Coronary artery (tissue), 2 donors: ENCODE data around the gene AP2A2.

Source experiments
- DNase-seq: peaks from one replicate; pipeline ENCODE4 v3.0.0-alpha.2; 2017; ENCODE audit warnings: low spot score
- H3K27ac ChIP-seq, 2 donors: fragments of 200-600 bp; sonication (generic); one replicate each; pipeline ENCODE4 v1.5.1; 2016 to 2019
- H3K4me3 ChIP-seq: fragments of 200-600 bp; sonication (generic); 2 replicates; pipeline ENCODE4 v1.5.1; 2016; ENCODE audit warnings: mild to moderate bottlenecking, moderate library complexity
- TF ChIP-seq, protein P1 (sequence below): fragments of 200-600 bp; sonication (generic); IDR thresholded peaks from one replicate; pipeline ENCODE4 v1.5.1; 2019; ENCODE audit warnings: antibody characterized with exemption

Gene AP2A2

DNA sequence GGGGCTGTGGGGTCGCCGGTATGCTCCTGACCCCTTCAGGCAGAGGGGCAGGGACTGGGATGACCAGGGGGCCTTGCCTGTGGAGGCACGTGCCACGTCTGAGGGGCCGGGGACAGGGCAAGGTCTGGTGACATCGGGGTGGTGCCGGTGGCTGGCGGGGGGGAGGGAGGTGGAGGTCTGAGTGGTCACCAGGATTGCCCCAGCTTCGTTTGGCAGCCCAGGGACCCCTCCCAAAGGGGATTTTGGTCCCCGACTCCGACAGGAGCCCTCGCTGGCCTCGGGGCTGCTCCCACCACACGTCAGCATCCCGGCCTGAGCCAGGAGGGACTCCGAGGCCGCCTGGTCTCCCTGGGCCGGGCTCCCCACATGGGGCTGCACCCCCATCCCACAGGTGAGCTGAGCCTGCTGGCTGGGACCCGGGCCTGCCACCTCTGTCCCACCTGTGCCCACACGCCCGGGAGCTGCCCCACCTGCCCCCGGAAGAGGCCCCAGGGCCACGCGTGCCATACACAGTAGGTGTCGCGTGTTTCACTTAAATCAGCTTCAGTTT, 111.9 kb downstream of the AP2A2 start:
- no peak for DNase-seq
- no peak overlapping the region for H3K27ac ChIP-seq
- H3K4me3 ChIP-seq: no peak overlapping the region
- TF ChIP-seq, protein P1, sequence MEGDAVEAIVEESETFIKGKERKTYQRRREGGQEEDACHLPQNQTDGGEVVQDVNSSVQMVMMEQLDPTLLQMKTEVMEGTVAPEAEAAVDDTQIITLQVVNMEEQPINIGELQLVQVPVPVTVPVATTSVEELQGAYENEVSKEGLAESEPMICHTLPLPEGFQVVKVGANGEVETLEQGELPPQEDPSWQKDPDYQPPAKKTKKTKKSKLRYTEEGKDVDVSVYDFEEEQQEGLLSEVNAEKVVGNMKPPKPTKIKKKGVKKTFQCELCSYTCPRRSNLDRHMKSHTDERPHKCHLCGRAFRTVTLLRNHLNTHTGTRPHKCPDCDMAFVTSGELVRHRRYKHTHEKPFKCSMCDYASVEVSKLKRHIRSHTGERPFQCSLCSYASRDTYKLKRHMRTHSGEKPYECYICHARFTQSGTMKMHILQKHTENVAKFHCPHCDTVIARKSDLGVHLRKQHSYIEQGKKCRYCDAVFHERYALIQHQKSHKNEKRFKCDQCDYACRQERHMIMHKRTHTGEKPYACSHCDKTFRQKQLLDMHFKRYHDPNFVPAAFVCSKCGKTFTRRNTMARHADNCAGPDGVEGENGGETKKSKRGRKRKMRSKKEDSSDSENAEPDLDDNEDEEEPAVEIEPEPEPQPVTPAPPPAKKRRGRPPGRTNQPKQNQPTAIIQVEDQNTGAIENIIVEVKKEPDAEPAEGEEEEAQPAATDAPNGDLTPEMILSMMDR: no peak

DNA sequence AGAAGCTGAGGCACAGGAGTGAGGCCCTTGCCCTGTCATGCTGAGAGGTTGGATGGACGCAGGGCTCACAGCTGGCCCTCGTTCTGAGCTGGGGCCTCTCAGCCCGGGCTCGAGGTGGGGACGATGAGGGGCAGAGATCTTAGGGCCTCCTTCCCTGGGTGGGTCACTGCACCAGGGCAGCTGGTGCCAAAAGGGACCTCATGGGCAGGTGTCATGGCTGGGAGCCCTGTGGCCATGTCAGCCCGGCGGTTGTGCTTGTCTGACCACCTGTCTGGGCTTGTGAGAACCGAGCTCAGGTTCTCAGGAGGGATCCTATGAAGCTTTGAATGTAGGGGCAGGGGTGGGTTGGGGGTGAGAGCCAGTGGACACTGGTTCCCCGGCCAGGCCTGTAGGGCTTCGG, 112.7 kb downstream of the AP2A2 start:
- no peak overlapping the region for H3K4me3 ChIP-seq
- no peak for DNase-seq
- H3K27ac ChIP-seq: no peak overlapping the region
- TF ChIP-seq, protein P1: no peak

DNA sequence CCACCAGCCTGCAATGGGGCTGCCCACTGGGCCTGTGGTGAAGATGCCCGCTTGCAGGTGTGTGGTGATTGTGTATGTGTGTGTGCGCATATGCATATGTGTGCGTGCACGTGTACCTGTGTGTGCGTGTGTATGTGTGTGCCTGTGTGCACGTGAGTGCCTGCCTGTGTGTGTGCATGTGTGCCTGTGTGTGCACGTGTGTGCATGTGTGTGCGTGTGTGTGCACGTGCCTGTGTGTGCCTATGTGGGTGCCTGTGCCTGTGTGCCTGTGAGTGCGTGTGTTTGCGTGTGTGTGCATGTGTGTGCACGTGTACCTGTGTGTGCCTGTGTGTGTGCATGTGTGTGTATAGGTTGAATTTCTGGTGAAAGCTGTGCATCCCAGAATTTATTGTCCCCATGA, 113.3 kb downstream of the AP2A2 start:
- TF ChIP-seq, protein P1: no peak
- DNase-seq: no peak
- Histone ChIP-seq H3K4me3 (no peak overlapping the region), H3K27ac (no peak overlapping the region)

DNA sequence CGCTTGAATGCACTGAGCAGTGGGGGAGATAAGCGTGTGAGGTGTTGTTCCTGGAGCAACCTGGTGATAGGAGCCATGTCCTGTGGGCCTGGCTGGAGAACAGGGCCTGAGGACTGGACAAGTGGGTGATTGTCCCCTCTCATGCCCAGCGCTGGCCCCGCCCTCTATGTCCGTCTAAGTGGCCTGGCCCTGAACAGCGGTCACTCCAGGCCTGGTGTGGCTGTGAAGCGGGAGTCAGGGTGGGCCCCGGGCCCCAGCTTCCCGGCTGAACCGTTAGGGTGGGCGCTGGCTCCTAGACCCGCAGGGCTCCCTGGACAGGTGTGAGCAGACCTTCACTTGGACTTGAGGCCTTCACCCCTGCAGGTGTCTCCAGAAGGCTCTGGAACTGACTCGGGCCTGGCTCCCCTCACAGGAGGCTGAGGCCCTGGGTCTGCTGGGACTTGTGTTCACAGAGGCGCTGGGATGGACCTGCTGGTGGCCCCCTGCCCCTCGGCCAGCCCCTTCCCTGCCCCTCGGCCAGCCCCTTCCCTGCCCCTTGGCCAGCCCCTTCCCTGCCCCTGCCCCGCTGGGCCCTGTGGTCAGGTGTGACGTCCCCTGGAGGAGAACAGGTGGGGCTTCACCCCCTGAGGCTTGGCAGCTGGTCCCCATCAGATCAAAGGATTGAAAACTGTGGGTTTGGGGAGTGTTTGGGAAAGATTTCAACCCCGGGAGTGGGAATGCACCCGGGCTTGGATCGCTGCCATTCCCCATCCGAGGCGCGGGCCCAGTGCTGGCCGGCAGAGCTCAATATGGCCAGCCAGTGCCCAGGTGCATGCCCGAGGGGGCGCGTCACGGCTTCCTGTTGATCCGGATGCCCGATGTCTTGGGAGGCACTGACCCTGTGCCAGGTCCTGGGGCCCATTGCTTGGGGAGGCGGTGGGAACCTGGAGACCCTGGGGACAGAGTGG, 114.1 kb downstream of the AP2A2 start:
- Histone ChIP-seq H3K27ac (no peak overlapping the region), H3K4me3 (no peak overlapping the region)
- TF ChIP-seq, protein P1: no peak
- DNase-seq: no peak

DNA sequence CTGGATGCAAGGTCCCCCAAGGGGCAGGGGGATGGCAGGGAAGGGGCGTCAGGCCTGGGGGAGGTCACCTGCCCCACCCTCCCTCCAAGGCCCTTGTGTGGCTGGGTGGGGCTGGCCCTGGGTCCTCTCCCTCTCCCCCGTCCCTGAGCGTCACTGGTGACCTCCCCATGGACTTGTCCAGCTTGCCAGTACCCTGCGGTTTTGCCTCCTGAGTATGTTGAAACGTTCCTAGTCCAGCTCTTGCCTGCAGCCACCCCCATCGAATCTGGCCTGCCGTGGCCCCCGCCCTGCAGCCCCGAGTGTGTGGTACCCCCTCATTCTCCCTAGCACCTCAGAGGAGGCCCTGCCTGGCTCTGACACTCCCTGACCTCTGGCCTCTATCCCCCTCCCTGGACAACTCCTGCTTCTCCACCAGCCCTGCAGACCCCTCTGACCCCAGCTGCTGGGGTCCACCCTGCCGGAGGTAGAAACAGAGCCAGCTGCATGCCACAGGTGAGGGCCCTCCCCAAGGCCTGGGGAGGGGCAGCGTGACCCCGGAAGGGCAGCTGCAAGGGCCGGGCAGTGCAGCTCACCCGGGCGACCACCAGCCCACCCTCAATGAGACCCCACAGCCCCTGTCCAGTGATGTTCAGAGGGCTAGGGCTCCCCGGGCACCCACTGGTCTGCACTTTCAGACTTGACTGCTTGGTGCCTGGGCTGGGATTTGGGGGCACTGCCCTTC, 114.9 kb downstream of the AP2A2 start:
- Histone ChIP-seq H3K4me3 (no peak overlapping the region), H3K27ac (no peak overlapping the region)
- TF ChIP-seq, protein P1: no peak
- DNase-seq: no peak

DNA sequence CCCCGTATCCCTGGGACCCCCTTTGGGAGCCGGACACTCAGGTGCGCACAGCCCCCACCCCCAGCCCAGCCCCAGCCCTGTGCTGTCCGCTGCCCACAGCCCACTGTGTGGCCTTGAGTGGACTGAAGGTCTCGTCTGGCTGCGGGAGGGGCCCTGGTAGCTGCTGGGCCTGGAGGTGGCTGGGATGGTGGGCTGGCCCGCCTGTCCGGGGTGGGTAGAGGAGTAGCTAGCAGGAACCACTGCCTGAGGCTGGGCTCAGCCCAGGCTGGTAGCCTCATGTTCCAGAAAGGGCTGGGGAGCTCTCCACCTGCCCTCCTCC, 115.4 kb downstream of the AP2A2 start:
- Histone ChIP-seq H3K27ac (no peak overlapping the region), H3K4me3 (no peak overlapping the region)
- no peak for DNase-seq
- TF ChIP-seq, protein P1: no peak
